VCaP (cell line): ENCODE measurements around the gene CHAC1.
A peak's percentile ranks its signal among the peaks of the same experiment; 100 is the strongest.

Experiments
- H3K27ac ChIP-seq: fragments of 450-650 bp; 2 replicates; pipeline ENCODE4 v1.5.1; 2017
- TF ChIP-seq, protein P1 (sequence below): fragments of 450-650 bp; conservative IDR thresholded peaks from 2 replicates; pipeline ENCODE4 v1.5.1; 2017; ENCODE audit warnings: mild to moderate bottlenecking, moderate library complexity

Gene CHAC1

DNA sequence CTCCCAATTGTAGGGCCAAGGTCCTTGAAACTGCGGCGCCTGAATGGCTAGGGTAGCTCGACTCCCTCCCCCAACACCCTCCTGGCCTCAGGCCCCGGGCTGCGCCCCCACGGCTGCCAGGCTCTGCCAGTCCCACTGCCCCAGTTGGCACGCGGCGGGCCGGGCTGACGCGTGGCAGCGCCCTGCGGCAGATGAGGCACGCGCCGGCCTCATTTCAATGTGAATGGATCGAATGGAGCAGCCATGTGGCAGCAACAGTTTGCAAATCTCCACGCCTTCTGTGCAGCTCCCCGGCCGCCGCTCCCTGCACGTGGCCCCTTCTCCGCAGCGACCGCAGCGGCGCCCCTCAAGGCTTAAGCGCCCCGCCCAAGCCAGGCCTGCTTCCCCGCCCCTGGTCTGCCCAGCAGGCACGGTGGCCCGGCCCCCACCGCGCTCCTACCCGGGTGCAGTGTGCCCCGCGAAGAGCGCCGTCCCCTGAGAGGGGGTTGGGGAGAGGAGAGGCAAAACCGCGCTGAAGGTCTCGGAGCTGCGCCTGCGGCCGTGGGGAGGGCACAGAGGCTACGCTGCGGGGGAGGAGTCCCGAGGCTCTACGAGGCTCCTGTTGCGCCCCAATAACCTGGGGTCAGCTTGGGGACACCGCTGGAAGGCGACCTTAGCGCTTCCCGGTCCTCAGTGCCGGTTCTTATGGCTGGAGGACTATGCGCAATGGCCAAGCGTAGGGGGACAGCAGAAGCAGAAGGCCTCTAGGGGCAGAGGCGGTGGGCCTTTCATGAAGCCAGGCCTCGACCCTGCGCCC, 27.2 kb upstream of the CHAC1 start:
- TF ChIP-seq, protein P1, sequence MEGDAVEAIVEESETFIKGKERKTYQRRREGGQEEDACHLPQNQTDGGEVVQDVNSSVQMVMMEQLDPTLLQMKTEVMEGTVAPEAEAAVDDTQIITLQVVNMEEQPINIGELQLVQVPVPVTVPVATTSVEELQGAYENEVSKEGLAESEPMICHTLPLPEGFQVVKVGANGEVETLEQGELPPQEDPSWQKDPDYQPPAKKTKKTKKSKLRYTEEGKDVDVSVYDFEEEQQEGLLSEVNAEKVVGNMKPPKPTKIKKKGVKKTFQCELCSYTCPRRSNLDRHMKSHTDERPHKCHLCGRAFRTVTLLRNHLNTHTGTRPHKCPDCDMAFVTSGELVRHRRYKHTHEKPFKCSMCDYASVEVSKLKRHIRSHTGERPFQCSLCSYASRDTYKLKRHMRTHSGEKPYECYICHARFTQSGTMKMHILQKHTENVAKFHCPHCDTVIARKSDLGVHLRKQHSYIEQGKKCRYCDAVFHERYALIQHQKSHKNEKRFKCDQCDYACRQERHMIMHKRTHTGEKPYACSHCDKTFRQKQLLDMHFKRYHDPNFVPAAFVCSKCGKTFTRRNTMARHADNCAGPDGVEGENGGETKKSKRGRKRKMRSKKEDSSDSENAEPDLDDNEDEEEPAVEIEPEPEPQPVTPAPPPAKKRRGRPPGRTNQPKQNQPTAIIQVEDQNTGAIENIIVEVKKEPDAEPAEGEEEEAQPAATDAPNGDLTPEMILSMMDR = no peak
- no peak overlapping the region for H3K27ac ChIP-seq

DNA sequence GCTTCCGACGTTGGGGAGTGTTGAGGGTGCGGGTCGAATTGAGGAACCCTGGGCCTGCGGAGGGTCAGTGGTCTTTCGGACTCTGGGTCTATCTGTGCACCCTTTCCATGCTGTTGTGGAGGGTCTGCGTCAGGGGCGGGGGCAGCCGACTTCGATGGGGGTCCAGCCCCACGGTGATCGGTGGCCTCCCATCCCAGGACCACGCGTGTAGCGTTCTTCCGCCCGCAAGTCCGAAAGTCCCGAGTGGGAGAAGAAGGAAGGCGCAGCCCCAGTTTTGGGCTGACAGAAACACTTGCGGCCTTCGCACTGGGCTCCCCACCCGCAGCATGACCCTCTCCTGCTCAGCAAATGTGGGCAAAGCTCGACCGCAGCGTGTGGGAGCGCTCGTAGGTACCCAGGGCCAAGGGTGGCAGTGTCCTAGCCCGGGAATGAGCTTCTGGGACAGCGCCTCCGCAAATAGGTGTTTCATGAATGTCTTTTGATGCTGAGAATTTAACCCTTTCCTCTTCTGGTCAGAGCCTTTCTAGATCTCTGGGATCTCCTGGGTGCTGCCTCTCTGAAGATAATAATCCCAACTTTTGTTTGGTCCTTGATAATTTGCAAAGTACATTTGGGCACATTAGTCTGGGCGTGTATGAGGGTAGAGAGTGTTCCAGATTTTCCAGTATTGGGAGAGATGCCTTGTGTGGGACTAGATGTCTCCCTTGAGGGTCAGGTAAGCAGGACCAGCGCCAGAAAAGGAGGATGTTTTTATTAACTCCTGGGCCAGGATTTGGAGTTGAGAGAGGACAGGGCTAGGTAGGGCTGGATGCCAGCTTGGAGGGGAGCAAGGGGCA, 26.4 kb upstream of the CHAC1 start:
- TF ChIP-seq, protein P1 = no peak
- H3K27ac ChIP-seq = no peak overlapping the region

DNA sequence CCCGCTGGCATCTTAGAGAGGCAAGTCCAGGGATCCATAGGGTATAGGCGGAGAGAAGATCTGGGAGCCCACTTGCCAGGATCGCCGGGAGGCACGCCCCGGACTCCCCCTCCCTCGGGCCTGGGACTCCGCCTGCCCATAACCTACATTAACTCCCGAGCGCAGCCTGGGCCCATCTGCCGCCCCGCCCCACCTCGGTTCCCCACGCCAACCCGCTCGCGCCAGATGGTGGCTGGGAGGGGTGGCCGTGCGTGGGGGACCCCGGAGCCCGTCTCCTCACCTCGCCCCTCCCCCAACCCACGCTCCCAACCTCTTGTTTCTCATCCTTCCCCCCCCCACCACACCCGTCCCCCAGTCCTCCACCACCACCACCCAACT, 25.8 kb upstream of the CHAC1 start:
- H3K27ac ChIP-seq = no peak overlapping the region; the same call in 1 of the 2 replicates
- TF ChIP-seq, protein P1 = no peak

DNA sequence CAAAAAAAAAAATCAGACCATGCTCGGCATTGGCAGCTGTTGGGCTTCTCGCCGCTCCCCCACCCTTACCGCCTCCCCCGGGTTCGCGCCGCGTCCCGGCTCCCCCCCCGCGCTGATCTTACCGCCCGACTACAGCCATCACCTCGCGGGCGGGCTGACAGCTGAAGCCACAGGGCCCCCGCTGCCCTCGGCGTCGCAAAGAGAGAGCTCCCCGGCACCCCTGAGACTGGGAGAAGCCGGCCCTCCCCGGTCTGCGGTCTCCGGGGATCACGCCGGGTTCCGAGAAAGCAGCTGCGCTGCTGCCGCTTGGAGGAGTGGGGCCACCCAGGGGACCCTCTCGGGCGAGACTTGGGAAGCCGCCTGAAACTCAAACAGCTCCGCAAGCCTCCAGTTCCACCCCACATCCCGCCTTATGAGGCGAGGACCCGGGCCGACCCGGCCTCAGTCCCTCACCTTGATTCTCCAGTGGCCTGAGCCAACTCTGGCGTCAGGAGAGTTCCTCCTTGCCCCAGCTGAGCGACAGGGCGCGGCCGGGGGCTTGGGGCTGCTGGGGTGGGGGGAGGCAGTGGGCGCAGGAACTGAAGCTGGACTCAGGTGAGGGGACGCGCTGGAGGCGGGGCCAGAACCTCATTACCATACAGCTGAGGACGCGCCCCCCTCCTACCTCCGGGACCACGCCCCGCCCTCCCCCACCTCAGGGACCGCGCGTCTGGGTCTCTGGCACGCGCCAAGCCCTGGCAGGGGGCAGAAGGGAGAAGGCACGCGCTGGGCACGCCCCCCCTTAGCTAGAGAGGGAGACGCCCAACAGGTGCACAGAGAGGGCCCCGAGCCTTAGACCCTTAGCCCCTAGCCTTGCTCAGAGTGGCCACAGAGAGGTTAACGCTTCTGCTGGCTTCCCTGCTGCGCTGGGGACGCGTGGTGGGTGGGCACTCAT, 25.1 kb upstream of the CHAC1 start:
- peak overlapping the region; percentile 53 for H3K27ac ChIP-seq

DNA sequence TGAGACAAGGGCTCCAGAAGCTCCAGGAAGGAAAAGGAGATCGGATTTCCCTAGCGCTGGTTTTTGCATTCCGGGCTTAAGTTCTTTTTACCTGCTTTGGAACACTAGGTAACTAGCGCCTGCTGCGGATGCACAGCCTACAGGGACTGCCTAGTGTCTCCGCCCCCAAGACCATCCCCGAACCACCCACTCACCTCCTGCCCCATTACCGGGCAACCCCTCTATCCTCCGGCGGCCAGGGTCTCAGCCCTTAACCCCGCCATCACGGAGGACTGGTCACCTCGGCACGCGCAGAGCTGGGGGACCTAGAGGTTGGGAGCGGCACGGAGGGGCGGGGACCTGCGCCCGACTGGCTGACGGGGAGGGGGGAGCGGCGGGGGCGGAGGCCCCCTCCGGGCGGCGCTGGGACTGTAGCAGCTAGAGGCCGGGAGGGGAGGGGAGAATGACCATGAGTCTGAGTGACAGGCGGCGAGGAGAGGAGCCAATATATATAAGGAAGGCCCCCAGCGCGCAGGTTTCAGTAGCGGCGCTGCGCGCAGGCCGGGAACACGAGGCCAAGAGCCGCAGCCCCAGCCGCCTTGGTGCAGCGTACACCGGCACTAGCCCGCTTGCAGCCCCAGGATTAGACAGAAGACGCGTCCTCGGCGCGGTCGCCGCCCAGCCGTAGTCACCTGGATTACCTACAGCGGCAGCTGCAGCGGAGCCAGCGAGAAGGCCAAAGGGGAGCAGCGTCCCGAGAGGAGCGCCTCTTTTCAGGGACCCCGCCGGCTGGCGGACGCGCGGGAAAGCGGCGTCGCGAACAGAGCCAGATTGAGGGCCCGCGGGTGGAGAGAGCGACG, 24.2 kb upstream of the CHAC1 start, which contains the start of gene DLL4:
Gene DLL4 (plus strand): TSS at position 520 of the 839 bp plus-strand sequence. CDS start 329 bp downstream, outside the sequence.
- peak within 1 kb of the TSS; percentile 53 for H3K27ac ChIP-seq
- TF ChIP-seq, protein P1 = 0 out of 2 replicates have a peak, but pooled peaks have one; percentile 2

More for the DNA sequence above, 25.1 kb upstream of the CHAC1 start:
- TF ChIP-seq, protein P1 = no peak

DNA sequence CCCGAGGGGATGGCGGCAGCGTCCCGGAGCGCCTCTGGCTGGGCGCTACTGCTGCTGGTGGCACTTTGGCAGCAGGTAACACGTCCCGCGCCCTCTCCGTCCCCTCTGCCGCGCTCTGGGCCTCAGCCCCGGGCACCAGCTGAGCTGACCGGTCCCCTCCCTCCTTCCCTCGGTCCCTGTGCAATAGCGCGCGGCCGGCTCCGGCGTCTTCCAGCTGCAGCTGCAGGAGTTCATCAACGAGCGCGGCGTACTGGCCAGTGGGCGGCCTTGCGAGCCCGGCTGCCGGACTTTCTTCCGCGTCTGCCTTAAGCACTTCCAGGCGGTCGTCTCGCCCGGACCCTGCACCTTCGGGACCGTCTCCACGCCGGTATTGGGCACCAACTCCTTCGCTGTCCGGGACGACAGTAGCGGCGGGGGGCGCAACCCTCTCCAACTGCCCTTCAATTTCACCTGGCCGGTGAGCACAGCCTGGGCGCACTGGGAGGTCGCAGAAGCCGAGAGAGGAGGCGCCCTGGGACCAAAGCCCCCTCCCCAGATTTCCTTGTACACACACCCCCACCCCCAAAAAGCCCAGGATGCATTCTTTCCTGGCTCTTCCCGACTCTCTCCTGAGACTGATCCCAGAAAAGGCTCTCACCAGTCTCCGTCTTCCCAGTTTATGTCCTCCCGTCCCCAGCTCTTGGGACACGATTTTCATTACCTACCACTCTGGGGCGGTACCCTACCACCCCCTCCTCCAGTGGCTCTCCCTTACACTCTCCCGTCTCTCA, 23.4 kb upstream of the CHAC1 start:
- TF ChIP-seq, protein P1 = no peak
- H3K27ac ChIP-seq = peak overlapping the region; percentile 53
